Lung (tissue), 12 donors: ENCODE measurements around the gene SIGLEC1. TPM values are rescaled to one million over a fixed set of nuclear protein-coding genes. Genes with fewer than 3 reads are reported as not detected.

ENCODE experiments used
- ATAC-seq: fragments of 200-7000 bp; cut with Tn5 transposase; one replicate; pipeline ENCODE4 v1.9.1; 2020; ENCODE audit warnings: moderate number of reproducible peaks; ENCODE audit not compliant: insufficient read depth, low FRiP score
- DNase-seq, 3 donors: peaks; one replicate each; pipeline ENCODE4 v3.0.0-alpha.2; 2013 to 2017
- H3K27ac ChIP-seq, 2 donors: one replicate each; pipeline ENCODE4 v1.5.1; 2013; ENCODE audit warnings: mild to moderate bottlenecking in 2 of 2, moderate library complexity in 2 of 2, control low read depth in 1 of 2, inconsistent platforms in 1 of 2, low read depth in 1 of 2, low read length in 1 of 2
- H3K27me3 ChIP-seq, 3 donors: one replicate each; pipeline ENCODE4 v1.5.1; 2013; ENCODE audit warnings: low read length in 2 of 3; ENCODE audit not compliant: control insufficient read depth in 3 of 3, insufficient read depth in 3 of 3
- H3K36me3 ChIP-seq, 4 donors: one replicate each; pipeline ENCODE4 v1.5.1; 2013; ENCODE audit warnings: low read length in 4 of 4, mild to moderate bottlenecking in 1 of 4, moderate library complexity in 1 of 4; ENCODE audit not compliant: control insufficient read depth in 4 of 4, insufficient read depth in 4 of 4
- H3K4me1 ChIP-seq, 5 donors: one replicate each; pipeline ENCODE4 v1.5.1; 2013; ENCODE audit warnings: low read length in 5 of 5, mild to moderate bottlenecking in 2 of 5, moderate library complexity in 1 of 5; ENCODE audit not compliant: control insufficient read depth in 5 of 5, insufficient read depth in 5 of 5
- H3K4me3 ChIP-seq: one replicate; pipeline ENCODE4 v1.5.1; 2013; ENCODE audit warnings: mild to moderate bottlenecking, control low read depth, moderate library complexity
- H3K9ac ChIP-seq, 2 donors: one replicate each; pipeline ENCODE4 v1.5.1; 2013; ENCODE audit warnings: low read length in 2 of 2, control low read depth in 1 of 2; ENCODE audit not compliant: insufficient read depth in 1 of 2
- H3K9me3 ChIP-seq, 4 donors: one replicate each; pipeline ENCODE4 v1.5.1; 2013; ENCODE audit warnings: low read length in 3 of 4, mild to moderate bottlenecking in 1 of 4, moderate library complexity in 1 of 4; ENCODE audit not compliant: control insufficient read depth in 4 of 4, insufficient read depth in 3 of 4
- CTCF ChIP-seq: IDR thresholded peaks from 2 replicates; pipeline ENCODE4 v1.5.1; 2012; ENCODE audit warnings: mild to moderate bottlenecking; ENCODE audit errors: control extremely low read depth, extremely low read depth
- WGBS, 2 donors: extraction: QIAGEN DNeasy Blood & Tissue Kit; methylation state at CpG; one replicate each; pipeline ENCODE4 v1.1.7; 2013; 5-methylcytosine and 5-hydroxymethylcytosine counted together
- polyA plus RNA-seq, 2 donors: library from polyadenylated mRNA; stranded (reverse); fragments of 200-250 nt; gene quantifications; one replicate each; pipeline ENCODE4 v1.2.1, GENCODE V29; 2013
- total RNA-seq, 2 donors: library from RNA; depleted of rRNA in 1 of 2; stranded (reverse); fragments of >200 nt in 1 of 2; gene quantifications; one replicate each; pipeline ENCODE4 v1.2.1, GENCODE V29; 2014 to 2021
- donor health status: control.
- donor health status: control.
- donor health status: Bipolar disorder and iron deficiency.
- donor health status: healthy.
- donor health status: DM: yes; HTN: yes; CAD: no.

The SIGLEC1 gene
- total and polyA plus RNA-seq, 4 donors, result 3.7 to 34.2 (median 18.7) TPM

GRCh38 chr20:3749087-3749688 lies 36.8 kb upstream of the SIGLEC1 start:
- ATAC-seq, result no peak
- Histone ChIP-seq H3K9me3 (no peaks in the 10 kb centered on the region), H3K9ac (no peak overlapping the region), H3K36me3 (peaks cover 0 to 18% (median 10%) of the 10 kb centered on the region in 4 donors), H3K27ac (no peak overlapping the region), H3K4me1 (peaks cover 0 to 9% (median 0%) of the 10 kb centered on the region in 5 donors), H3K4me3 (no peak overlapping the region), H3K27me3 (peaks cover 0 to 22% (median 3%) of the 10 kb centered on the region in 3 donors)
- TF ChIP-seq CTCF, result no peak
- 77 to 88% methylated on average over 24 of the region's 24 CpGs for WGBS, 2 donors
- no peak for DNase-seq

DNA sequence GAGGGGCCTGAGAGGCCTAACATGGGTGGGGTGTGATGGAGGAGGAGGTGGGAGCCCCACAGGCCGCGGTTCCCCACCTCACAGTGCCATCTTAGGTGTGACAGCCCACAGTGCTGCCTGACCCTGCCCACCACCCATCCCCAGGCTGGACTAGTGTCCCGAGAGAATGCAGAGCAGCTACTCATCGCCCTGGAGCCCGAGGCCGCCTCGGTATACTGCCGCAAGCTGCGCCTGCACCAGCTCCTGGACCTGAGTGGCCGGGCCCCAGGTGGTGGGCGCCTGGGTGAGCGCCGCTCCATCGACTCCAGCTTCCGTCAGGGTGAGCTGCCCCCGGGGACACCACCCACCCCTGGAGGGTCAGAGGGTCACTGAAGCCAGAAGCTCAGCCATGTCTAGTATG lies 35.7 kb upstream of the SIGLEC1 start:
- no peak for TF ChIP-seq CTCF
- H3K9ac ChIP-seq, result no peak overlapping the region
- DNase-seq (no peak), ATAC-seq (no peak)
- no peak overlapping the region for H3K4me3 ChIP-seq
- H3K27ac ChIP-seq, result no peak overlapping the region
- peaks cover 0 to 18% (median 14%) of the 10 kb centered on the region in 4 donors for H3K36me3 ChIP-seq
- H3K9me3 ChIP-seq, result no peaks in the 10 kb centered on the region
- peaks cover 0 to 22% (median 3%) of the 10 kb centered on the region in 3 donors for H3K27me3 ChIP-seq
- WGBS, 2 donors, result 92 to 94% methylated on average over 16 of the region's 16 CpGs
- H3K4me1 ChIP-seq, result peaks cover 0 to 9% (median 0%) of the 10 kb centered on the region in 5 donors

DNA sequence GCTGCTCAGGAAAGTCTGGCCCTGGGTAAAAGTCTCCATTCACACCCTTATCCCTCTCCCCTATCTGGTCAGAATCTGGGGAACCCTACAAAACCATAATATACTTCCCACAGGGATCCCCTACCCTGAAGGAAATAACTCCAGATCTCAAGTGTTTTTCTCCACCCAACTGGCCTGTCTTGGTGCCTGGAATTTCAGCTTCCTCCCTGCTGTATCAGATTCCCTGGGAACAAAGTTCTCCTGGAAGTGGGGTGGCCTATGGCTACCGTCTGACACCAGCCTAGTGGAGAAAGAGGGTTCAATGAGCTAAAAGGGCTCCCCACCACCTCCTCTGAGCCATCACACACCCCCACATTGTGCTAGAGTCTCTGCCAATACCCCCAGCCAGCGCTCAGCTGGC lies 35.1 kb upstream of the SIGLEC1 start:
- no peak overlapping the region for H3K4me3 ChIP-seq
- no peak overlapping the region for H3K27ac ChIP-seq
- DNase-seq, result no peak
- H3K36me3 ChIP-seq, result peaks cover 0 to 18% (median 13%) of the 10 kb centered on the region in 4 donors
- no peak for TF ChIP-seq CTCF
- peaks cover 0 to 9% (median 0%) of the 10 kb centered on the region in 5 donors for H3K4me1 ChIP-seq
- H3K9me3 ChIP-seq, result no peaks in the 10 kb centered on the region
- no peak overlapping the region for H3K9ac ChIP-seq
- 80 to 88% methylated on average over 2 of the region's 2 CpGs for WGBS, 2 donors
- ATAC-seq, result no peak
- peaks cover 0 to 22% (median 3%) of the 10 kb centered on the region in 3 donors for H3K27me3 ChIP-seq
